PFSK-1 (cell line): ENCODE results near the gene STPG4.

Source experiments
- FOXP2 ChIP-seq: optimal IDR thresholded peaks from 2 replicates; pipeline ENCODE3; 2011; ENCODE audit warnings: borderline replicate concordance, control low read depth, inconsistent platforms; ENCODE audit not compliant: insufficient read depth; ENCODE audit errors: extremely low read length, extremely low read depth
- POLR2AphosphoS5 ChIP-seq: IDR thresholded peaks from 2 replicates; pipeline ENCODE4 v1.6.1; 2012; ENCODE audit warnings: low read depth, mild to moderate bottlenecking, control low read depth, low read length, moderate library complexity
- REST ChIP-seq, 2 experiments: IDR thresholded peaks; 2 replicates each; pipeline versions ENCODE4 v1.6.1 to v1.8.0; 2011 to 2012; ENCODE audit warnings: low read depth in 2 of 2, low read length in 2 of 2, control low read depth in 1 of 2, inconsistent platforms in 1 of 2, mild to moderate bottlenecking in 1 of 2, moderate library complexity in 1 of 2; ENCODE audit not compliant: insufficient read depth in 1 of 2
- SIN3A ChIP-seq: IDR thresholded peaks from 2 replicates; pipeline ENCODE4 v1.6.1; 2012; ENCODE audit warnings: mild to moderate bottlenecking, low read length, moderate library complexity, borderline replicate concordance; ENCODE audit not compliant: insufficient read depth
- TAF1 ChIP-seq: IDR thresholded peaks from 2 replicates; pipeline ENCODE4 v1.6.1; 2012; ENCODE audit warnings: low read length, control low read depth, borderline replicate concordance; ENCODE audit not compliant: insufficient read depth

- TF ChIP-seq POLR2AphosphoS5 (peak; percentile 81), REST (IDR thresholded peaks at IDR 0.05; ENCODE audit: insufficient read depth in 1 of 2, low read depth in 2 of 2, low read length in 2 of 2) (no peak), SIN3A (no peak), TAF1 (no peak), FOXP2 (no peak)
Measured at GRCh38 chr2:47159627-47160026, 4.5 kb upstream of the STPG4 start.
